Measurements from ENCODE around the gene CBARP. TPM values are rescaled to one million over a fixed set of nuclear protein-coding genes. Genes with fewer than 3 reads are reported as not detected.

Gene CBARP
- total and polyA plus RNA-seq, 7 experiments from 2014 or later: 0.15 to 0.27 TPM; not detected in 5

DNA sequence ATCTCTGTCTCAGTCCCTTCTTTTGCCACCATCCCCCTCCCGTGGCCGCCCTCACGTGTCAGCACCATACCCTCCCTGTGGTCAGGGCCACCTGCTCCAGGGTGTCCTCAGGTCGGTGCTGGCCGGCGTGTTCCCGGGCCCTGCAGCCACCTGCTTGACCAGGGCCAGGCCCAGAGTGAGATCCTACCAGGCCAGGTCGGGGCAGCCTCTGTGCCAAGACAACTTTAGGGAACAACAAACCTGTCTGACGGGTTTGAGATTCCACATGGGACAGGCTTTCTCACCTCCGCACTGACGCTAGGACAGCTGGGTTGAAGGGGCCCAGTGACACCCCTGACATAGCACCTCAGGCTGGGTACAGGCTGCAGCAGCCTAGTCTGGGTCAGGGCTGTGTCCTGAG, 56.2 kb downstream of the CBARP start:
- CTCF ChIA-PET: no interaction called here
- no peak for DNase-seq
- Histone ChIP-seq H3K4me3 (ENCODE audit: low read length) (no peak overlapping the region), H3K27me3 (ENCODE audit: control insufficient read depth in 2 of 2, insufficient read depth in 2 of 2, low read length in 2 of 2) (no peaks in the 10 kb centered on the region), H3K4me1 (ENCODE audit: control insufficient read depth in 2 of 2, insufficient read depth in 2 of 2, low read length in 2 of 2) (peaks cover 0 to 9% of the 10 kb centered on the region in 2 donors), H3K36me3 (ENCODE audit: control insufficient read depth in 2 of 3, insufficient read depth in 3 of 3, low read length in 3 of 3) (no peaks in the 10 kb centered on the region), H3K9me3 (ENCODE audit: control insufficient read depth in 2 of 3, low read length in 3 of 3) (no peaks in the 10 kb centered on the region), H3K27ac (ENCODE audit: low read depth, low read length) (no peak overlapping the region)
- Mint-ChIP-seq H3K4me3 (peak overlapping the region in 5 of 10 donors; percentile 22 to 82 (median 71)), H3K36me3 (no peaks in the 10 kb centered on the region), H3K9me3 (no peaks in the 10 kb centered on the region), H3K4me1 (peaks cover 11 to 34% (median 15%) of the 10 kb centered on the region in 7 donors), H3K27me3 (peaks cover 0 to 7% (median 2%) of the 10 kb centered on the region in 5 donors), H3K27ac (peak overlapping the region in 3 of 9 donors; percentile 57 to 94 (median 81))
- POLR2A ChIA-PET: no interaction called here
- ATAC-seq: no peak
- intact Hi-C loops (cut with micrococcal nuclease): no loop called here

Other genes with a start within 250 kb of the CBARP start
- under 1 TPM in 3 of 5 experiments, not detected in 2; 0.10 to 0.56 (median 0.19) TPM for gene GRIN3B, start 237.6 kb downstream of the CBARP start, total RNA-seq
- gene GRIN3B, start 237.6 kb downstream of the CBARP start, polyA plus RNA-seq: not detected
- 100 to 1,000 TPM; 189 to 347 (median 311) TPM for gene TMEM259, start 216.9 kb downstream of the CBARP start, total RNA-seq
- 10 to 100 TPM; 40.7 to 86.1 TPM for gene TMEM259, start 216.9 kb downstream of the CBARP start, polyA plus RNA-seq
- gene RNU6-2, start 216.5 kb downstream of the CBARP start, total RNA-seq: not detected
- gene RNU6-2, start 216.5 kb downstream of the CBARP start, polyA plus RNA-seq: not detected
- gene CNN2, start 211.4 kb downstream of the CBARP start, total RNA-seq: 100 to 1,000 TPM; 234 to 440 (median 240) TPM
- 100 to 1,000 TPM; 401 to 704 TPM for gene CNN2, start 211.4 kb downstream of the CBARP start, polyA plus RNA-seq
- gene ABCA7, start 197.9 kb downstream of the CBARP start, total RNA-seq: 100 to 1,000 TPM in 4 of 5 experiments, 10 to 100 TPM in 1; 57.8 to 323 (median 155) TPM
- gene ABCA7, start 197.9 kb downstream of the CBARP start, polyA plus RNA-seq: 10 to 100 TPM in 1 of 2 donors, 1 to 10 TPM in 1; 6.6 to 25.5 TPM
- 1,000 to 10,000 TPM in 1 of 5 experiments, 100 to 1,000 TPM in 4; 467 to 1,030 (median 779) TPM for gene ARHGAP45, start 170.8 kb downstream of the CBARP start, total RNA-seq
- gene ARHGAP45, start 170.8 kb downstream of the CBARP start, polyA plus RNA-seq: 100 to 1,000 TPM; 305 to 880 TPM
- 100 to 1,000 TPM in 1 of 5 experiments, 10 to 100 TPM in 4; 75.3 to 157 (median 82.1) TPM for gene POLR2E, start 142.6 kb downstream of the CBARP start, total RNA-seq
- 100 to 1,000 TPM; 136 to 179 TPM for gene POLR2E, start 142.6 kb downstream of the CBARP start, polyA plus RNA-seq
- gene GPX4, start 134.0 kb downstream of the CBARP start, total RNA-seq: 100 to 1,000 TPM; 122 to 235 (median 194) TPM
- gene GPX4, start 134.0 kb downstream of the CBARP start, polyA plus RNA-seq: 100 to 1,000 TPM; 417 to 522 TPM
- gene SBNO2, start 63.7 kb downstream of the CBARP start, total RNA-seq: 100 to 1,000 TPM in 3 of 5 experiments, 10 to 100 TPM in 2; 88.6 to 137 (median 104) TPM
- 1 to 10 TPM; 1.7 to 2.6 TPM for gene SBNO2, start 63.7 kb downstream of the CBARP start, polyA plus RNA-seq
- 10 to 100 TPM; 67.7 to 91.3 (median 71.6) TPM for gene STK11, start 32.2 kb downstream of the CBARP start, total RNA-seq
- gene STK11, start 32.2 kb downstream of the CBARP start, polyA plus RNA-seq: 10 to 100 TPM; 13.9 to 28.9 TPM
- gene ATP5F1D, start 3.7 kb upstream of the CBARP start, total RNA-seq: 100 to 1,000 TPM in 3 of 5 experiments, 10 to 100 TPM in 2; 90.6 to 178 (median 102) TPM
- gene ATP5F1D, start 3.7 kb upstream of the CBARP start, polyA plus RNA-seq: 100 to 1,000 TPM; 209 to 302 TPM
- 100 to 1,000 TPM in 2 of 5 experiments, 10 to 100 TPM in 3; 22.6 to 310 (median 78.1) TPM for gene MIDN, start 10.6 kb upstream of the CBARP start, total RNA-seq
- 1 to 10 TPM; 1.4 to 3.6 TPM for gene MIDN, start 10.6 kb upstream of the CBARP start, polyA plus RNA-seq
- 100 to 1,000 TPM; 237 to 629 (median 524) TPM for gene CIRBP, start 31.3 kb upstream of the CBARP start, total RNA-seq
- 100 to 1,000 TPM; 233 to 247 TPM for gene CIRBP, start 31.3 kb upstream of the CBARP start, polyA plus RNA-seq
- gene FAM174C, start 37.5 kb upstream of the CBARP start, total RNA-seq: 10 to 100 TPM; 31.7 to 57.3 (median 47.7) TPM
- 10 to 100 TPM; 75.0 to 78.8 TPM for gene FAM174C, start 37.5 kb upstream of the CBARP start, polyA plus RNA-seq
- gene EFNA2, start 47.9 kb upstream of the CBARP start, total RNA-seq: not detected
- not detected for gene EFNA2, start 47.9 kb upstream of the CBARP start, polyA plus RNA-seq
- gene NDUFS7, start 145.9 kb upstream of the CBARP start, total RNA-seq: 100 to 1,000 TPM in 1 of 5 experiments, 10 to 100 TPM in 4; 48.4 to 101 (median 68.0) TPM
- 100 to 1,000 TPM; 182 to 232 TPM for gene NDUFS7, start 145.9 kb upstream of the CBARP start, polyA plus RNA-seq
- 10 to 100 TPM; 10.9 to 24.2 (median 17.5) TPM for gene GAMT, start 163.5 kb upstream of the CBARP start, total RNA-seq
- gene GAMT, start 163.5 kb upstream of the CBARP start, polyA plus RNA-seq: 10 to 100 TPM; 29.3 to 32.3 TPM
- gene DAZAP1, start 169.6 kb upstream of the CBARP start, total RNA-seq: 100 to 1,000 TPM; 129 to 227 (median 144) TPM
- 1 to 10 TPM; 5.0 to 5.7 TPM for gene DAZAP1, start 169.6 kb upstream of the CBARP start, polyA plus RNA-seq
- 1,000 to 10,000 TPM; 1,300 to 2,097 (median 2,012) TPM for gene RPS15, start 200.4 kb upstream of the CBARP start, total RNA-seq
- gene RPS15, start 200.4 kb upstream of the CBARP start, polyA plus RNA-seq: 1,000 to 10,000 TPM; 3,657 to 3,761 TPM
- gene APC2, start 212.1 kb upstream of the CBARP start, total RNA-seq: under 1 TPM; 0.05 to 0.24 (median 0.10) TPM
- gene APC2, start 212.1 kb upstream of the CBARP start, polyA plus RNA-seq: under 1 TPM; 0.01 to 0.05 TPM
- 10 to 100 TPM; 24.2 to 64.5 (median 44.6) TPM for gene C19orf25, start 241.2 kb upstream of the CBARP start, total RNA-seq
- 10 to 100 TPM; 43.6 to 69.8 TPM for gene C19orf25, start 241.2 kb upstream of the CBARP start, polyA plus RNA-seq

Data from naive thymus-derived CD4-positive, alpha-beta T cell (primary cell).